ENCODE results near the gene MVB12B. TPM values are rescaled to one million over a fixed set of nuclear protein-coding genes. Genes with fewer than 3 reads are reported as not detected.

Gene MVB12B
- total and polyA plus RNA-seq, 2 of the 4 experiments (the other 2 are of a cell fraction) = 2.0 to 4.0 TPM

DNA sequence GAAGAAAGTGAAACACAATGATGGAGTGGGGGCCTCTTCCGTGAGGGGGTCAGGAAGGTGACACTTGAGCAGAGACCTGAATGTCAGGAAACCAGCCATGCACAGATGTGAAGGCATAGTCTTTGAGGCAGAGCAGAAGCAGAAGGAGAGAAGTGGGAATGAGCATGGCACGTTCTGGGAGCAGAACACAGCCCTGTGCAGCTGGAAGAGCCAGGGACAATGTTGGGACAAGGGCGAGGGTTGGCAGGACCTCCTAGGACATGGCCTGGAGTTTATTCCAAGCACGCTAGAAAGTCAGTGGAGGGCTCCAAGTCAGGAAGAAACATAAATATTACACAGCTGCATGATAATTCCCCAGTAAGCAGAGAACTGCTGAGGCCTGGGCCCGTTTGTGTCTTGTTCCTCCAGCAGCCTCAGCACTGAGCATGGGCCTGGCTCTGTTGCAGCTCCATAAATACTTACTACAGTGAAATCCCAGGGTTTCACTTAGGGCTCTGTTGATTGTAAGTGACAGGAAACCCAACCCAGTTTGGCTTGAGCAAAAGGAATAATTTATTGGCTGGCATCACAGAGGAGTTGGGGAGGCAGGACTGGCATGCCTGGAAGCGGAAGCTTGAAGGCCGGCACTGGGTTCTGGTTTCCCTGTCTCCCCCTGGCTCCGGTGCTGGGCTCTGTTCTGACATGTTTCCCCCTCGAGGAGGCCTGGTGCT, 66.2 kb downstream of the MVB12B start:
- peaks cover 15% of the 10 kb centered on the region; the same call in 1 of the 2 replicates for H3K9me1 ChIP-seq (ENCODE audit: insufficient read depth, low read length)
- H3K27ac ChIP-seq (ENCODE audit: insufficient read depth, low read length) = no peak overlapping the region
- no peak overlapping the region for H2BK15ac ChIP-seq (ENCODE audit: low read depth, low read length)
- no peak overlapping the region for H2BK20ac ChIP-seq (ENCODE audit: low read depth, low read length)
- H3K79me1 ChIP-seq (ENCODE audit: low read depth in 1 of 2, low read length in 2 of 2) = no peaks in the 10 kb centered on the region
- peaks cover 17% of the 10 kb centered on the region for H3K4me1 ChIP-seq (ENCODE audit: control insufficient read depth, insufficient read depth, low read length)
- dilution Hi-C loops (cut with HindIII; ENCODE audit: low sequenced_read_pairs, unreplicated experiment) (no loop called here), intact Hi-C loops (cut with micrococcal nuclease) (no loop called here), in situ Hi-C loops (cut with MboI; ENCODE audit: low sequenced_read_pairs) (loop anchor here (10.0 kb wide), 1 partner anchor 988 kb away; no protein-coding TSS in a partner anchor)
- peak overlapping the region; percentile 46; the same call in 1 of the 2 replicates for H3K4ac ChIP-seq (ENCODE audit: low read depth, low read length)
- no peak overlapping the region for H2BK120ac ChIP-seq (ENCODE audit: low read depth, low read length)
- no peaks in the 10 kb centered on the region for H3K27me3 ChIP-seq (ENCODE audit: control insufficient read depth, insufficient read depth, low read length)
- no peak overlapping the region; the same call in 1 of the 2 replicates for H2AK5ac ChIP-seq (ENCODE audit: low read depth, low read length)
- H2AFZ ChIP-seq (replicated peaks; ENCODE audit: low read length, poor library complexity) = no peak overlapping the region
- no peak overlapping the region for H4K5ac ChIP-seq (ENCODE audit: low read depth, low read length)
- ChIA-PET POLR2A (ENCODE audit: unreplicated experiment) (no interaction called here), CTCF (interaction anchor here (0.9 kb wide), 1 partner anchor 35 kb away, joined by 3 read pairs; no protein-coding TSS in a partner anchor)
- 0 out of 4 replicates have a peak overlapping the region, but pooled peaks of 1 of the 2 experiments have one; percentile 12 for H4K8ac ChIP-seq (ENCODE audit: low read depth in 2 of 2, low read length in 2 of 2)
- no peak overlapping the region for H2AK9ac ChIP-seq (replicated peaks; ENCODE audit: low read depth, low read length, poor library complexity)
- WGBS, 2 experiments (ENCODE audit: extremely low coverage in 2 of 2, insufficient read length in 1 of 2) = 67% methylated on average over 2 of the region's 9 CpGs; no CpG with 5 or more reads in 1 of the 2 experiments
- peaks cover 2% of the 10 kb centered on the region; the same call in 1 of the 2 replicates for H3K36me3 ChIP-seq (ENCODE audit: control insufficient read depth, insufficient read depth, low read length)
- no TSS peak for BruUV-seq (replicated peaks)
- H3K14ac ChIP-seq (replicated peaks; ENCODE audit: low read depth, low read length) = peak overlapping the region; percentile 38; the same call in 1 of the 2 replicates
- ATAC-seq (ENCODE audit: low read depth) = no peak
- no peak for DNase-seq
- no peak overlapping the region for H3K23ac ChIP-seq (ENCODE audit: low read depth, low read length)
- H3K56ac ChIP-seq (ENCODE audit: extremely low read depth, insufficient read depth, low read length) = no peak overlapping the region
- H2BK5ac ChIP-seq (ENCODE audit: low read depth, low read length, poor library complexity, severe bottlenecking) = no peak overlapping the region
- peak overlapping the region; percentile 19; the same call in 1 of the 2 replicates for H4K91ac ChIP-seq (ENCODE audit: insufficient read depth, low read depth, low read length)
- TF ChIP-seq MAZ (IDR thresholded peaks at IDR 0.05; ENCODE audit: borderline replicate concordance, low read depth, low read length) (no peak), SMC3 (IDR thresholded peaks at IDR 0.05; ENCODE audit: low read depth, low read length) (no peak), CHD1 (IDR thresholded peaks at IDR 0.05; ENCODE audit: low read depth, low read length) (no peak), RFX5 (IDR thresholded peaks at IDR 0.05; ENCODE audit: low read depth, low read length) (no peak), BHLHE40 (IDR thresholded peaks at IDR 0.05; ENCODE audit: low read depth, low read length) (no peak), RCOR1 (IDR thresholded peaks at IDR 0.05; ENCODE audit: insufficient replicate concordance, low read length) (no peak), NFE2L2 (IDR thresholded peaks at IDR 0.05; ENCODE audit: low read depth, low read length) (no peak), CEBPB (IDR thresholded peaks at IDR 0.05; ENCODE audit: low read depth, low read length) (no peak), RAD21 (IDR thresholded peaks at IDR 0.05; ENCODE audit: low read length) (no peak), MXI1 (IDR thresholded peaks at IDR 0.05; ENCODE audit: borderline replicate concordance, low read depth, low read length) (no peak)
- TF ChIP-seq, protein P1, sequence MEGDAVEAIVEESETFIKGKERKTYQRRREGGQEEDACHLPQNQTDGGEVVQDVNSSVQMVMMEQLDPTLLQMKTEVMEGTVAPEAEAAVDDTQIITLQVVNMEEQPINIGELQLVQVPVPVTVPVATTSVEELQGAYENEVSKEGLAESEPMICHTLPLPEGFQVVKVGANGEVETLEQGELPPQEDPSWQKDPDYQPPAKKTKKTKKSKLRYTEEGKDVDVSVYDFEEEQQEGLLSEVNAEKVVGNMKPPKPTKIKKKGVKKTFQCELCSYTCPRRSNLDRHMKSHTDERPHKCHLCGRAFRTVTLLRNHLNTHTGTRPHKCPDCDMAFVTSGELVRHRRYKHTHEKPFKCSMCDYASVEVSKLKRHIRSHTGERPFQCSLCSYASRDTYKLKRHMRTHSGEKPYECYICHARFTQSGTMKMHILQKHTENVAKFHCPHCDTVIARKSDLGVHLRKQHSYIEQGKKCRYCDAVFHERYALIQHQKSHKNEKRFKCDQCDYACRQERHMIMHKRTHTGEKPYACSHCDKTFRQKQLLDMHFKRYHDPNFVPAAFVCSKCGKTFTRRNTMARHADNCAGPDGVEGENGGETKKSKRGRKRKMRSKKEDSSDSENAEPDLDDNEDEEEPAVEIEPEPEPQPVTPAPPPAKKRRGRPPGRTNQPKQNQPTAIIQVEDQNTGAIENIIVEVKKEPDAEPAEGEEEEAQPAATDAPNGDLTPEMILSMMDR (conservative IDR thresholded peaks at IDR 0.05; ENCODE audit: low read depth, low read length) = no peak
- TF ChIP-seq, protein P2, sequence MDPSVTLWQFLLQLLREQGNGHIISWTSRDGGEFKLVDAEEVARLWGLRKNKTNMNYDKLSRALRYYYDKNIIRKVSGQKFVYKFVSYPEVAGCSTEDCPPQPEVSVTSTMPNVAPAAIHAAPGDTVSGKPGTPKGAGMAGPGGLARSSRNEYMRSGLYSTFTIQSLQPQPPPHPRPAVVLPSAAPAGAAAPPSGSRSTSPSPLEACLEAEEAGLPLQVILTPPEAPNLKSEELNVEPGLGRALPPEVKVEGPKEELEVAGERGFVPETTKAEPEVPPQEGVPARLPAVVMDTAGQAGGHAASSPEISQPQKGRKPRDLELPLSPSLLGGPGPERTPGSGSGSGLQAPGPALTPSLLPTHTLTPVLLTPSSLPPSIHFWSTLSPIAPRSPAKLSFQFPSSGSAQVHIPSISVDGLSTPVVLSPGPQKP (IDR thresholded peaks at IDR 0.05; ENCODE audit: borderline replicate concordance, low read depth, low read length) = no peak
- TF ChIP-seq, protein P3, sequence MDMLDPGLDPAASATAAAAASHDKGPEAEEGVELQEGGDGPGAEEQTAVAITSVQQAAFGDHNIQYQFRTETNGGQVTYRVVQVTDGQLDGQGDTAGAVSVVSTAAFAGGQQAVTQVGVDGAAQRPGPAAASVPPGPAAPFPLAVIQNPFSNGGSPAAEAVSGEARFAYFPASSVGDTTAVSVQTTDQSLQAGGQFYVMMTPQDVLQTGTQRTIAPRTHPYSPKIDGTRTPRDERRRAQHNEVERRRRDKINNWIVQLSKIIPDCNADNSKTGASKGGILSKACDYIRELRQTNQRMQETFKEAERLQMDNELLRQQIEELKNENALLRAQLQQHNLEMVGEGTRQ (IDR thresholded peaks at IDR 0.05; ENCODE audit: low read depth, low read length) = no peak
- peak overlapping the region; percentile 13; the same call in 1 of the 2 replicates for H3K18ac ChIP-seq (ENCODE audit: low read depth, low read length)
- no peaks in the 10 kb centered on the region for H3K9me3 ChIP-seq (ENCODE audit: control insufficient read depth, insufficient read depth, low read length)
- H3K4me2 ChIP-seq (ENCODE audit: low read depth, low read length) = no peak overlapping the region
- no peak overlapping the region for H3K9ac ChIP-seq (ENCODE audit: low read depth, low read length)
- no peak overlapping the region for H3K4me3 ChIP-seq (ENCODE audit: insufficient read depth, low read depth, low read length)
- no peaks in the 10 kb centered on the region for H4K20me1 ChIP-seq (ENCODE audit: insufficient read depth, low read length)
